PC-9 (cell line): ENCODE results near the gene IL10.

Experiments used
- CTCF ChIP-seq: fragments of 200-600 bp; sonication (generic); conservative IDR thresholded peaks from 2 replicates; pipeline ENCODE4 v1.6.1; 2017; ENCODE audit warnings: mixed run types, antibody characterized with exemption, mild to moderate bottlenecking, moderate library complexity
- EZH2 ChIP-seq: fragments of 200-600 bp; sonication (generic); IDR thresholded peaks from 2 replicates; pipeline ENCODE4 v1.8.0; 2017; ENCODE audit warnings: antibody characterized with exemption, low read depth

- TF ChIP-seq CTCF: no peak
- no peak for TF ChIP-seq EZH2
Observed at GRCh38 chr1:206801467-206801866, 29.2 kb upstream of the IL10 start.
